Activated CD4-positive, alpha-beta T cell treated with anti-CD3 and anti-CD28 coated beads, Interleukin-2, amount 50 U/mL, for 24 hours (primary cell): ENCODE measurements around the gene CTAGE4.
"Not testable (repeated sequence)": the region's sequence is repeated elsewhere in the genome, so short reads cannot be mapped to it uniquely, and the experiment has no call there.

Experiments
- DNase-seq, 2 donors: peaks; one replicate each; pipeline ENCODE4 v3.0.0-alpha.2; 2020; ENCODE audit warnings: low read depth in 1 of 2, low spot score in 1 of 2

The CTAGE4 gene

DNA sequence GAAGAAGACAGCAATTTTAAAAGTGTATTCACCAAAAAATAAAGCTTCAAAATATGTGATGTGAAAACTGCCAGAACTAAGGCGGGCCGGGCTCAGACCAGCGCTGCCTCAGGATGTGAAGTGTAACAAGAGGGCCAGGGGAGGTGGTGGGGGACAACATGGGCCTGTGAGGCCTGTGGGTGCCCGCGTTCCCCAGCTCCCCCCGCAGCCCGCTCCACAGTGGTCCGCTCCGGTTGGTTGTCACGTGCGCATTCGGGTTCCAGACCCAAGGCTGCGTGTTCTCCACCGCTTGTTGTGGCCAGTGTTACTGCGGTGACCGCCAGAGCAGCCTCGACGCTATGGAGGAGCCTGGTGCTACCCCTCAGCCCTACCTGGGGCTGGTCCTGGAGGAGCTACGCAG, at the start of gene CTAGE4:
Gene CTAGE4 (plus strand): TSS at position 301 of the 400 bp plus-strand sequence. CDS start 38 bp downstream, at position 339.
- not testable (repeated sequence) for DNase-seq

DNA sequence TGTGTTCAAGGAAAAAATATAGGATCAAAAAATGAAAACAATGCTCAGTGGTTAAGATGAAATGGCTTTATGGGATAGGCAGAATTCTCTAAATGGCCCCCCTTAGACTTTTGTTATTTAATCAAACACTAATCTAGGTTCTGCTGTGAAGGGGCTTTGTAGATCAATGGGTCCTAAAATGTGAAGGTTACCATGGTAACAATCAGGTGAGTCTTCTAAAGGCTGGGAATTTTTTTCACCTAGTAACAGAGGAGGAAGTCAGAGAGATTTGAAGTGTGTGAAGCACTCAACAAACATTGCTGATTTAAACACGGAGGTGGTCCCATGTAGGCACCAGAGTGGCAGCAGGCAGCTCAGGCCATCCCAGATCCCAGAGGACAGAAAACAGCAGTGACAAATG, 49.1 kb upstream of the CTAGE4 start:
- no peak for DNase-seq

- DNase-seq = no peak
These were observed 45.8 kb upstream of the CTAGE4 start for GRCh38 chr7:144137501-144137900.

GRCh38 chr7:144142187-144142586, 41.1 kb upstream of the CTAGE4 start:
- no peak for DNase-seq

- DNase-seq = no peak
These were observed 38.8 kb upstream of the CTAGE4 start for GRCh38 chr7:144144426-144144825.

GRCh38 chr7:144148224-144148827, 34.9 kb upstream of the CTAGE4 start:
- DNase-seq = no peak

- no peak for DNase-seq
These were observed 24.4 kb upstream of the CTAGE4 start for GRCh38 chr7:144158861-144159260.

DNA sequence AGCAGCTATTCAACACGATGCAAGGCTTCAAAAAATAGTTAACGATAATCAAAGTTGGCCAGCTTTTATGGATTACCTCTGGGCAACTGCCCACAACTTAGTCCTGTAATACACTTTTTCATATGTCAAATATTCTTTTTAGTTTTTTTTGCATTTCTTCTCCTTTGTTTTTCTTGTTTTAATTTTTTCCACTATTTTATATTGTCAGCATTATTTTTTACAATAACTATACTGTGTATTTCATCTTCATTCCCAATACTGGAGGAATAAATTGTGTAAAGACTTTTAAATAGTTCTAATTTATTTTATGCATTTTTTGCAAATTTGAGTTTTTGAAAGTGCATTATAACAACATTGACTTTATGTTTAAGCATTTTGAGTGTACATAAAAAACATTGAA, 18.5 kb upstream of the CTAGE4 start:
- DNase-seq = no peak

- DNase-seq = not testable (repeated sequence)
These were observed 11.5 kb upstream of the CTAGE4 start for GRCh38 chr7:144171594-144172350.

- DNase-seq = no peak
These were observed 8.7 kb upstream of the CTAGE4 start for GRCh38 chr7:144174613-144175012.

GRCh38 chr7:144178380-144179164, 4.7 kb upstream of the CTAGE4 start:
- peak in 1 of 2 donors; percentile 7 for DNase-seq

DNA sequence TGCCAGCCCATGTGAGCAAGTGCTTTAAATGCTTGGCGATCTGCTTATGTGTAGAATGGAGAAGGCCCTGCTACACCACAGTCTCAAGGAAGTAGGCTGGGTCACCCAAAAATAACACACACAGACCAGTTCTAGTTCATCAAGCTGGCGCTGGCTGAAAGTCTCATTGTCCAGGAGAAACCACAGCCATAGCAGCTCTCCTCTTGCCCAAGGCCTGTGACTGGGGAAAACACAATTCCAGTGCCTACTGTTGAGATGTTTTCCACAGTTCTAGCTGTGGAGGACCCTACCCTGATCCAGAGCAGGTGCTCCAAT, 4.1 kb upstream of the CTAGE4 start:
- not testable (repeated sequence) for DNase-seq

DNA sequence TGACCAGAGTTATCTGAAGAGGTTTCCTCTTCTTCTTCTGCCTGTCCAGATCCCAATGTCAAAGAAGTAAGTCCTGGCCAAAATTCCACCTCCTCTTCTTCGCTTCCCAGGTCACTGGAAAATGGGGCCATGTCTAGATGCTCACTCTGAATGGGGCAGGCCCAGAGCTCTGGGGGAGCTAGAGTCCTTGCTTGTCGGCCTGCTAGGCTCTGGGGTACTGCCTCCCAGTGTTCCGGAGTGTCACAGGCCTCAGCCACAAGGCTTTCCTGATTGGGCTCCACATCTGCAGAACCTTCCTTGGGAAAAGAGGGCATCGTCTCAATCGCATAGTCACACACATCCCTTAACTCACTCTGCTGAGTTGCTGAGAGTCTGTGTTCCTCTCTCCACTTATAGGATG, 4.6 kb downstream of the CTAGE4 start:
- DNase-seq = not testable (repeated sequence)

DNA sequence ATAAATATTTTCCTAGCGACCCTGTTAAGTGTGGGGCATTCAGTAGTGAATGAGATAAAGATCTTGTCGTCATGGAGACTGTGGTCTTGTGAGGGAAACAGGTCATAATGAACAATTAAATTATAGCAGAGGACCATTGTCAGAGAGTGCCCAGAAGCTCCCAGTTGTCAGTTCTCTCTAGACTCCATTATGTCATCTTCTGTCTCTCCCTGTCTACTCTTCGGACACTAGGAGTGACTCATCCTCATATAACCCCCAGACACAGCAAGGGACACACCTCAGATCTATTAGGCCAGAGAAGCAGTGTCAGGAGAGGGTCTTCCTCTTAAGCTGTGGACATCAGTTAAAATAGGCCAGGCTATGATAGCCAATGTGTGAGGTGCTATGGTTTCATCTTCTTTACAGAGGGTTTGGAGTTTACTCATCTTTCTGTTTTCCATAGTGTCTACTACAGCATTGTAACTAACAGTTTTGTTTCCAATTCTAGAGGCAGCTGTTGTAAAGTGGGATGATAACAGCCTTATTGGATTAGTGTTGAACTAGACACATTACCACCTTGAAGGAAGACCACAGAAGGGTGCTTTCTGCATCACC, 5.4 kb downstream of the CTAGE4 start:
- not testable (repeated sequence) for DNase-seq

- DNase-seq = not testable (repeated sequence)
These were observed 10.5 kb downstream of the CTAGE4 start for GRCh38 chr7:144193782-144194181.

GRCh38 chr7:144194453-144194852, 11.2 kb downstream of the CTAGE4 start:
- DNase-seq = not testable (repeated sequence)

DNA sequence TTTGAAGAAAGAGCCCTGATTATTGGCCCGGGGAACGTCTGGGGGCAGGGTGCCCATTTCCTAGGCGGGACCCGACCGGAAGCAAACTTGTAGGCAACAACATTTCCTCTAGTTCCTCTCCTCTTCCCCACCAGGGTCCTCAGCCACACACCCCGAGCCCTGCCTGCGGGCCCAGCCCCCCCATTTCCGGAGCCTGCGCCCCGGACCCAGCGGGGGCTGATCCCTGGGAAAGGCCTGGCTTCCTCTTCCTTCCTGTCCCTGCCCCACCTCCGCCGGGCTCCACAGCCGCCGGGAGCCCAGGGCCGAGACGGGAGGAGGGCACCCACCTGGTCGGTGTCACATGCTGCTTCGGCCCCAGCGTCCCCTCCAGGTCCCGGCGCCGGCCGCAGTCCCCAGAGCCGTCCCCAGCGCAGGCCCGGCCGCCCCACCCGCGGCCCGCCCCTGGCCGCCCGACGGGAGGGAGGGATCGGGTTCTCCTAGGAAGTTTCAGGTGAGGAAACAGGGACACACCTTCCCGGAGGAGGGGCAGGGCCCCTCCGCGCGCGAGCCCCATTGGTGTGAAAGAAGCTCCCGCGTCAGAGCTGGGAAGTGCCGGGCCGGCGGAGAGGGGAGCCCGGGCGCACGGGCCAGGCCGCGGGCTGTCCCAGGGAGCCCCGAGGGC, 12.1 kb downstream of the CTAGE4 start, which contains the start of gene ARHGEF35:
Gene ARHGEF35 (minus strand): TSS at position 622 of the 661 bp plus-strand sequence. CDS start 7,450 bp downstream, outside the sequence.
- not testable (repeated sequence) for DNase-seq

GRCh38 chr7:144198934-144199333, 15.7 kb downstream of the CTAGE4 start:
- DNase-seq = not testable (repeated sequence)

DNA sequence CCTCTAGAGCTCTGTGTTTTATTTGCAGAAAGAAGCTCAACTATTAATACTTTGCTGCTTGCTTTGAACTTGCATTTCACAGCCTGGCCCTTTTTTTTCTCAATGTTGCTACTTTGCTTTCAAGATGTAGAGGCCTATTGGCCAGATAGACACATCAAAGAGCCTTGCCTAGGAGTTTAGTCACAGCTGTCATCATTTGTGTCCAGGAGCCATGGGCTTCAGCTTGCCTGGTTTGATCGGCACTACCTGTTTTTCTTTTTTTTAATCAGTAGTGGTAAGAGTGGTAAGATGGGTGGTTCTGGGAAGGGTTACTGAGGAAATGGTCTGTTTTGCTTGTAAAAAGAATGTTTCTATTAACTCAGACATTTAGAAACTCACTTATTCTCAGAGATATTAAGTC, 18.7 kb downstream of the CTAGE4 start:
- DNase-seq = not testable (repeated sequence)

DNA sequence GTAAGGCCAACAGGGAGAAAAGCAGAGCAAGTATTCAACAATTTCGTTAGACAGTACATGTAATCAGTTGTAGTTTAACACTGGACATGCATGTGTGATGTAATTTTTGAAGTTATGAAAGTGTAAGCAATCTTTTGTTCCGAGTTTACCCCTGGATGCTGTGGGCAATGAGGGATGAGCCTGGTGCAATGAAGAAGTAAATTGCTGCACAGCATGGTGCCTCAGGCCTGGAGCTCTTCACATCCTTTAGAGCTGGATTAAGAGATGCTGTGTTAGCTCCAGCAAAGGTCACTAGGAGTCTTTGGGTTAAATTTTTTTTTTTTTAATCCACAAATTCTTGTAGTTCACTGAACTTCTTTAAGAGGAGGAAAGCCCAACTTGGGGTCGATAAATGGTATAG, 19.8 kb downstream of the CTAGE4 start:
- DNase-seq = not testable (repeated sequence)

GRCh38 chr7:144205306-144205705, 22.0 kb downstream of the CTAGE4 start:
- DNase-seq = not testable (repeated sequence)
